ENCODE results near the gene LCLAT1.

LCLAT1 gene

GRCh38 chr2:30482011-30482410 lies 35.0 kb downstream of the LCLAT1 start:
- Histone ChIP-seq H3K27ac (replicated peaks) (peak overlapping the region; percentile 68), H3K27me3 (ENCODE audit: insufficient read depth, poor library complexity, severe bottlenecking) (no peaks in the 10 kb centered on the region), H3K4me3 (replicated peaks; ENCODE audit: insufficient read depth, low read length) (no peak overlapping the region)
- TF ChIP-seq CTCF (IDR thresholded peaks at IDR 0.05; ENCODE audit: insufficient read depth, low read length): no peak
- TF ChIP-seq GABPA (IDR thresholded peaks at IDR 0.05; ENCODE audit: low read depth): no peak
- no peak for TF ChIP-seq REST (IDR thresholded peaks at IDR 0.05; ENCODE audit: insufficient replicate concordance, low read depth)
- no peak for TF ChIP-seq POLR2AphosphoS5 (IDR thresholded peaks at IDR 0.05; ENCODE audit: low read depth)
- TF ChIP-seq SPI1 (IDR thresholded peaks at IDR 0.05; ENCODE audit: borderline replicate concordance, low read depth): no peak
- DNase-seq (ENCODE audit: low read depth in 1 of 2, low spot score in 1 of 2): no peak

GRCh38 chr2:30484145-30484544 lies 37.1 kb downstream of the LCLAT1 start:
- Histone ChIP-seq H3K4me3 (replicated peaks; ENCODE audit: insufficient read depth, low read length) (no peak overlapping the region), H3K27ac (replicated peaks) (no peak overlapping the region), H3K27me3 (ENCODE audit: insufficient read depth, poor library complexity, severe bottlenecking) (no peaks in the 10 kb centered on the region)
- no peak for TF ChIP-seq SPI1 (IDR thresholded peaks at IDR 0.05; ENCODE audit: borderline replicate concordance, low read depth)
- TF ChIP-seq CTCF (IDR thresholded peaks at IDR 0.05; ENCODE audit: insufficient read depth, low read length): no peak
- no peak for TF ChIP-seq REST (IDR thresholded peaks at IDR 0.05; ENCODE audit: insufficient replicate concordance, low read depth)
- TF ChIP-seq GABPA (IDR thresholded peaks at IDR 0.05; ENCODE audit: low read depth): no peak
- no peak for TF ChIP-seq POLR2AphosphoS5 (IDR thresholded peaks at IDR 0.05; ENCODE audit: low read depth)
- no peak for DNase-seq (ENCODE audit: low read depth in 1 of 2, low spot score in 1 of 2)

GRCh38 chr2:30484995-30485394 lies 37.9 kb downstream of the LCLAT1 start:
- H3K27me3 ChIP-seq (ENCODE audit: insufficient read depth, poor library complexity, severe bottlenecking): no peaks in the 10 kb centered on the region
- TF ChIP-seq CTCF (IDR thresholded peaks at IDR 0.05; ENCODE audit: insufficient read depth, low read length): no peak
- TF ChIP-seq GABPA (IDR thresholded peaks at IDR 0.05; ENCODE audit: low read depth): no peak
- no peak for TF ChIP-seq SPI1 (IDR thresholded peaks at IDR 0.05; ENCODE audit: borderline replicate concordance, low read depth)
- no peak for TF ChIP-seq POLR2AphosphoS5 (IDR thresholded peaks at IDR 0.05; ENCODE audit: low read depth)
- no peak for TF ChIP-seq REST (IDR thresholded peaks at IDR 0.05; ENCODE audit: insufficient replicate concordance, low read depth)
- H3K27ac ChIP-seq (replicated peaks): no peak overlapping the region
- DNase-seq (ENCODE audit: low read depth in 1 of 2, low spot score in 1 of 2): no peak
- no peak overlapping the region for H3K4me3 ChIP-seq (replicated peaks; ENCODE audit: insufficient read depth, low read length)

Measured in HL-60 (cell line).